GM06990 (cell line): ENCODE results near the gene DUSP9.
A peak's percentile ranks its signal among the peaks of the same experiment; 100 is the strongest.

Experiments used
- DNase-seq: peaks from one replicate; pipeline ENCODE4 v3.0.0-alpha.2; 2011; ENCODE audit not compliant: insufficient read length; ENCODE audit errors: extremely low read depth
- H3K27me3 ChIP-seq: replicated peaks from 2 replicates; pipeline ENCODE4 v1.6.0; 2011; ENCODE audit warnings: low read length; ENCODE audit not compliant: control insufficient read depth, insufficient read depth
- H3K36me3 ChIP-seq: 2 replicates; pipeline ENCODE4 v1.5.1; 2011; ENCODE audit warnings: low read length; ENCODE audit not compliant: control insufficient read depth, insufficient read depth
- H3K4me3 ChIP-seq: replicated peaks from 2 replicates; pipeline ENCODE4 v1.5.1; 2011; ENCODE audit warnings: low read depth, mild to moderate bottlenecking, control low read depth, low read length
- CTCF ChIP-seq: IDR thresholded peaks from 2 replicates; pipeline ENCODE4 v1.5.1; 2011; ENCODE audit warnings: low read length, control low read depth, mild to moderate bottlenecking, inconsistent platforms; ENCODE audit not compliant: insufficient read depth, poor library complexity, severe bottlenecking

DUSP9 gene

GRCh38 chrX:153648358-153649177 lies 1.6 kb downstream of the DUSP9 start:
- Histone ChIP-seq H3K27me3 (no peaks in the 10 kb centered on the region; the same call in 1 of the 2 replicates), H3K36me3 (no peaks in the 10 kb centered on the region), H3K4me3 (no peak overlapping the region)
- TF ChIP-seq CTCF: no peak
- DNase-seq: no peak

- no peaks in the 10 kb centered on the region for H3K36me3 ChIP-seq
- no peak for DNase-seq
- H3K4me3 ChIP-seq: no peak overlapping the region
- H3K27me3 ChIP-seq: no peaks in the 10 kb centered on the region; the same call in 1 of the 2 replicates
- peak; percentile 69 for TF ChIP-seq CTCF
Measured at GRCh38 chrX:153649178-153649914, 2.3 kb downstream of the DUSP9 start.

GRCh38 chrX:153649915-153650782 lies 3.1 kb downstream of the DUSP9 start:
- Histone ChIP-seq H3K36me3 (no peaks in the 10 kb centered on the region), H3K4me3 (no peak overlapping the region), H3K27me3 (no peaks in the 10 kb centered on the region; the same call in 1 of the 2 replicates)
- DNase-seq: no peak
- no peak for TF ChIP-seq CTCF

- Histone ChIP-seq H3K4me3 (no peak overlapping the region), H3K27me3 (no peaks in the 10 kb centered on the region; the same call in 1 of the 2 replicates), H3K36me3 (no peaks in the 10 kb centered on the region)
- TF ChIP-seq CTCF: no peak
- no peak for DNase-seq
Measured at GRCh38 chrX:153650959-153651358, 4.0 kb downstream of the DUSP9 start.

GRCh38 chrX:153651540-153652079 lies 4.6 kb downstream of the DUSP9 start:
- no peak overlapping the region for H3K4me3 ChIP-seq
- no peaks in the 10 kb centered on the region for H3K36me3 ChIP-seq
- no peaks in the 10 kb centered on the region; the same call in 1 of the 2 replicates for H3K27me3 ChIP-seq
- DNase-seq: no peak
- TF ChIP-seq CTCF: peak; percentile 33
